GM12872 (cell line): Measurements from ENCODE around the gene SCN7A.

Experiments used
- CTCF ChIP-seq: IDR thresholded peaks from 3 replicates; pipeline ENCODE4 v1.5.1; 2011; ENCODE audit warnings: low read depth, mild to moderate bottlenecking, low read length, moderate library complexity; ENCODE audit not compliant: insufficient read depth

Gene SCN7A

GRCh38 chr2:166375736-166376487 lies 118.1 kb downstream of the SCN7A start, which contains the start of gene SCN9A:
SCN9A (minus strand) TSS chr2:166375944; CDS start chr2:166311756, 64,188 bp downstream.
- TF ChIP-seq CTCF, result no peak

- TF ChIP-seq CTCF, result no peak
Measured at GRCh38 chr2:166375195-166375735, 118.8 kb downstream of the SCN7A start.

- no peak for TF ChIP-seq CTCF
Measured at GRCh38 chr2:166373951-166374350, 120.1 kb downstream of the SCN7A start.

GRCh38 chr2:166373539-166373938 lies 120.5 kb downstream of the SCN7A start:
- TF ChIP-seq CTCF, result no peak

GRCh38 chr2:166373105-166373504 lies 120.9 kb downstream of the SCN7A start:
- TF ChIP-seq CTCF, result no peak

- TF ChIP-seq CTCF, result no peak
Measured at GRCh38 chr2:166372046-166372445, 122.0 kb downstream of the SCN7A start.

GRCh38 chr2:166365803-166366420 lies 128.1 kb downstream of the SCN7A start:
- TF ChIP-seq CTCF, result no peak
